Gastrocnemius medialis (tissue), 4 donors: ENCODE measurements around the gene OR10H1. TPM values are rescaled to one million over a fixed set of nuclear protein-coding genes. Genes with fewer than 3 reads are reported as not detected.
"Not testable (repeated sequence)": the region's sequence is repeated elsewhere in the genome, so short reads cannot be mapped to it uniquely, and the experiment has no call there.

Source experiments
- ATAC-seq, 2 donors: fragments of 150-250 bp; one replicate each; pipeline ENCODE4 v1.9.1; 2016
- DNase-seq, 2 donors: peaks; one replicate each; pipeline ENCODE4 v3.0.0-alpha.2; 2019
- H3K27ac ChIP-seq, 4 donors: fragments of 200-600 bp; sonication (generic); 1 replicate in 1 of 4; 2 replicates in 3 of 4; pipeline ENCODE4 v1.5.1; 2016 to 2018; ENCODE audit warnings: mild to moderate bottlenecking in 2 of 4, moderate library complexity in 1 of 4
- H3K27me3 ChIP-seq, 3 donors: fragments of 200-600 bp; sonication (generic) in 2 of 3; 1 replicate in 1 of 3; 2 replicates in 2 of 3; pipeline versions ENCODE4 v1.5.1 to v1.6.0; 2016 to 2019; ENCODE audit warnings: mild to moderate bottlenecking in 1 of 3, moderate library complexity in 1 of 3
- H3K36me3 ChIP-seq, 2 donors: fragments of 200-600 bp; sonication (generic) in 1 of 2; one replicate each; pipeline ENCODE4 v1.5.1; 2017 to 2018
- H3K4me1 ChIP-seq, 2 donors: fragments of 200-600 bp; sonication (generic) in 1 of 2; one replicate each; pipeline ENCODE4 v1.5.1; 2016 to 2017; ENCODE audit warnings: mild to moderate bottlenecking in 2 of 2
- H3K4me3 ChIP-seq, 4 donors: fragments of 200-600 bp; sonication (generic) in 3 of 4; 1 replicate in 1 of 4; 2 replicates in 3 of 4; pipeline ENCODE4 v1.5.1; 2016 to 2019; ENCODE audit warnings: mild to moderate bottlenecking in 2 of 4
- H3K9me3 ChIP-seq, 3 donors: fragments of 200-600 bp; sonication (generic) in 2 of 3; 1 replicate in 1 of 3; 2 replicates in 2 of 3; pipeline ENCODE4 v1.5.1; 2016 to 2019
- POLR2A ChIP-seq, 2 donors: fragments of 450-650 bp; IDR thresholded peaks; one replicate each; pipeline ENCODE4 v1.6.1; 2017; ENCODE audit warnings: antibody characterized with exemption in 2 of 2, mild to moderate bottlenecking in 2 of 2, moderate library complexity in 2 of 2
- in situ Hi-C, 4 donors: fragments of 200-750 bp; cut with MboI; loops; one replicate each; pipeline versions ENCODE4 v1.15.0 to v1.8.0; 2017; ENCODE audit warnings: low sequenced_read_pairs in 4 of 4
- intact Hi-C: fragments of 100-400 bp; cut with DNase I; formaldehyde crosslinking; loops from one replicate; pipeline ENCODE4 v1.15.1; 2023; ENCODE audit warnings: low total_unique reads
- total RNA-seq, 4 donors: library from RNA; depleted of rRNA; stranded (reverse); fragments of >200 nt; gene quantifications; one replicate each; pipeline versions ENCODE4 v1.1.0 to v1.2.3, GENCODE V29; 2016
- TF ChIP-seq, protein P1 (sequence below), 5 experiments: fragments of 450-650 bp in 3 of 5; fragments of 200-600 bp in 2 of 5; sonication (generic) in 2 of 5; IDR thresholded peaks in 4 of 5; conservative IDR thresholded peaks in 1 of 5; 1 replicate in 4 of 5; 2 replicates in 1 of 5; pipeline ENCODE4 v1.5.1; 2016 to 2019; ENCODE audit warnings: antibody characterized with exemption in 5 of 5, mild to moderate bottlenecking in 3 of 5, moderate library complexity in 3 of 5

Gene OR10H1
- total RNA-seq, 4 donors from 2014 or later = not detected

DNA sequence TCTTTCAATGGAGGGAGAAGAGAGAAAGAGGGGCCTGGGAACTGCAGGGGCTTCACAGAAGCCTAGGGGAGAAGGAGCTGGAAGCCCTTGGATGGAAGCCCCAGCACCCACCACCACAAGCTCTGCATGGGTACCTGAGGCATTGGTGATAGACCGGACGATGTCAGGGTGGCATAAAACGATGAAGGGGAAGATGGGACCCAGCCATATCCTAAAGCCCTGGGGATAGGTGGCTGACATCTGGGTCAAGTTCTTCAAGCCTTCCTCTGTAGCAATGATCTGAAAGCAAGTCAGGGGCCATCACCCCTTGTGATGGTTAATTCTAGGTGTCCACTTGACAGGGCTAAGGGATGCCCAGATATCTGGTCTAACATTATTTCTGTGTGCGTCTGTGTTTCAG is 39.2 kb downstream of the OR10H1 start:
- H3K27ac ChIP-seq = no peak overlapping the region
- no peak for TF ChIP-seq POLR2A (IDR thresholded peaks at IDR 0.05)
- TF ChIP-seq, protein P1, sequence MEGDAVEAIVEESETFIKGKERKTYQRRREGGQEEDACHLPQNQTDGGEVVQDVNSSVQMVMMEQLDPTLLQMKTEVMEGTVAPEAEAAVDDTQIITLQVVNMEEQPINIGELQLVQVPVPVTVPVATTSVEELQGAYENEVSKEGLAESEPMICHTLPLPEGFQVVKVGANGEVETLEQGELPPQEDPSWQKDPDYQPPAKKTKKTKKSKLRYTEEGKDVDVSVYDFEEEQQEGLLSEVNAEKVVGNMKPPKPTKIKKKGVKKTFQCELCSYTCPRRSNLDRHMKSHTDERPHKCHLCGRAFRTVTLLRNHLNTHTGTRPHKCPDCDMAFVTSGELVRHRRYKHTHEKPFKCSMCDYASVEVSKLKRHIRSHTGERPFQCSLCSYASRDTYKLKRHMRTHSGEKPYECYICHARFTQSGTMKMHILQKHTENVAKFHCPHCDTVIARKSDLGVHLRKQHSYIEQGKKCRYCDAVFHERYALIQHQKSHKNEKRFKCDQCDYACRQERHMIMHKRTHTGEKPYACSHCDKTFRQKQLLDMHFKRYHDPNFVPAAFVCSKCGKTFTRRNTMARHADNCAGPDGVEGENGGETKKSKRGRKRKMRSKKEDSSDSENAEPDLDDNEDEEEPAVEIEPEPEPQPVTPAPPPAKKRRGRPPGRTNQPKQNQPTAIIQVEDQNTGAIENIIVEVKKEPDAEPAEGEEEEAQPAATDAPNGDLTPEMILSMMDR (IDR thresholded peaks at IDR 0.05 in 4 of 5, conservative IDR thresholded peaks at IDR 0.05 in 1 of 5) = no peak
- no peaks in the 10 kb centered on the region for H3K27me3 ChIP-seq
- intact Hi-C loops = no loop called here
- in situ Hi-C loops = no loop called here
- peaks cover 0 to 9% of the 10 kb centered on the region in 2 donors for H3K4me1 ChIP-seq
- no peaks in the 10 kb centered on the region for H3K36me3 ChIP-seq
- ATAC-seq (no peak), DNase-seq (no peak)
- no peak overlapping the region for H3K4me3 ChIP-seq
- no peaks in the 10 kb centered on the region for H3K9me3 ChIP-seq

DNA sequence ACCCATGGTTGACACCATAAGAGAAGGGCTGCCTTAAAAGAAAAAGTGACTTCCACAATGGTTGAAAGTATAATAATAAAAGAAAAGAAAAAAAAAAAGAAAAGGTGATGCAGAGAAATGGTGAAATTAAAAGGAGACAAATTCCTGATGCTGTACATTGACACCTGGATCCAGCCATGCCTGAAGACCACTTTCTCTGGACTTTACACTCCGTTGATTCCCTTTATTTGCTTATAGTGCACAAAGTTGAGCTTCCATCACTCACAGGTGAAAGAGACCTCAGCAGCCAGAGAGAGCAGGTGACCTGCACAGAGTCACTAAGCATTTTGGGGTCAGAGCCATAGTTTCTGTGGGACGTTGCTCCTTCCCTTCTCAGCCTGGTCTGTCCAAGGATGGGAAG is 40.2 kb downstream of the OR10H1 start:
- DNase-seq (no peak), ATAC-seq (no peak)
- Histone ChIP-seq H3K27ac (no peak overlapping the region), H3K27me3 (no peaks in the 10 kb centered on the region), H3K4me1 (peaks cover 0 to 5% of the 10 kb centered on the region in 2 donors), H3K4me3 (no peak overlapping the region), H3K9me3 (no peaks in the 10 kb centered on the region), H3K36me3 (no peaks in the 10 kb centered on the region)
- intact Hi-C loops = no loop called here
- in situ Hi-C loops = no loop called here
- TF ChIP-seq, protein P1 (IDR thresholded peaks at IDR 0.05 in 4 of 5, conservative IDR thresholded peaks at IDR 0.05 in 1 of 5) = no peak
- no peak for TF ChIP-seq POLR2A (IDR thresholded peaks at IDR 0.05)

DNA sequence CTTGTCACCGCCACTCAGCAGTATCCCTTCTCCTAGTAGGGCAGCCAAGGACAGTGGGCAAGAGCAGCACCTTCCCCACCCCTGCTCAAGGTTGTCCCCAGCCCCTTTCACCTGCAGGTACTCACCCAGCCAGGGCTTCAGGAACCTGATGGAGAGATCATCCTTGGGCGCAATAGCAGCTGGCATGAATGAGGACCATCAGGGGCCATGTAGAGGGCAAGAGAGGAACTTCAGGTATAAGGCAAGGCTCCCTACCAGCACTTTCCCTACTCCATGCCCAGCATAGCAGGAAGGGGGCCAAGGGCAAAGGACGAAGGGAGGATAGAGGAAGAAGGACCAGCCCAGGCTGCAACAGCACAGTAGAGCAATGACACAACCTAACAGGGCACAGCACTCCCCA is 41.3 kb downstream of the OR10H1 start:
- ATAC-seq, in situ Hi-C loops, H3K27me3 ChIP-seq, H3K36me3 ChIP-seq, H3K4me1 ChIP-seq, H3K4me3 ChIP-seq, DNase-seq, H3K9me3 ChIP-seq, H3K27ac ChIP-seq, intact Hi-C loops: not testable (repeated sequence)

DNA sequence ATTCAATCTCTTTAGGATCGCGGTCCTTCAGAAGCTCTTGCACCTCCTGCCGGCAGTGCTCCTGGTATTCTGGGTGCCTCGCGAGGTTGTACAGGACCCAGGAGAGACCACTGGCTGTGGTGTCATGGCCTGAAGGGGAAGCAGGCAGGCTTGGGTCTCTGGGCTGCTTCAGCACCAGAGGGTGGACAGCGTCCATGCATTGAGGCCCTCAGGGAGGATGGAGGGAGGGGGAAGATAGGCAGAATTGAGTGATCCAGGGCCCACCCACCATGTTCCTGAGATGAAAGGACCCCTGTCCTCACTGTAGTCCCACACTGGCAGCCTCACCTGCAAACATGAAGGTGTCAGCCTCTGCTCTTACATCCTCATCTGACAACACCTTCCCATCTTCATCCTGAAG is 45.9 kb downstream of the OR10H1 start:
- no peak overlapping the region for H3K27ac ChIP-seq
- ATAC-seq (no peak), DNase-seq (no peak)
- no peaks in the 10 kb centered on the region for H3K4me1 ChIP-seq
- H3K9me3 ChIP-seq = no peaks in the 10 kb centered on the region
- TF ChIP-seq, protein P1 (IDR thresholded peaks at IDR 0.05 in 4 of 5, conservative IDR thresholded peaks at IDR 0.05 in 1 of 5) = no peak
- no peak for TF ChIP-seq POLR2A (IDR thresholded peaks at IDR 0.05)
- H3K27me3 ChIP-seq = no peaks in the 10 kb centered on the region
- no peaks in the 10 kb centered on the region for H3K36me3 ChIP-seq
- in situ Hi-C loops (no loop called here), intact Hi-C loops (no loop called here)
- no peak overlapping the region for H3K4me3 ChIP-seq

DNA sequence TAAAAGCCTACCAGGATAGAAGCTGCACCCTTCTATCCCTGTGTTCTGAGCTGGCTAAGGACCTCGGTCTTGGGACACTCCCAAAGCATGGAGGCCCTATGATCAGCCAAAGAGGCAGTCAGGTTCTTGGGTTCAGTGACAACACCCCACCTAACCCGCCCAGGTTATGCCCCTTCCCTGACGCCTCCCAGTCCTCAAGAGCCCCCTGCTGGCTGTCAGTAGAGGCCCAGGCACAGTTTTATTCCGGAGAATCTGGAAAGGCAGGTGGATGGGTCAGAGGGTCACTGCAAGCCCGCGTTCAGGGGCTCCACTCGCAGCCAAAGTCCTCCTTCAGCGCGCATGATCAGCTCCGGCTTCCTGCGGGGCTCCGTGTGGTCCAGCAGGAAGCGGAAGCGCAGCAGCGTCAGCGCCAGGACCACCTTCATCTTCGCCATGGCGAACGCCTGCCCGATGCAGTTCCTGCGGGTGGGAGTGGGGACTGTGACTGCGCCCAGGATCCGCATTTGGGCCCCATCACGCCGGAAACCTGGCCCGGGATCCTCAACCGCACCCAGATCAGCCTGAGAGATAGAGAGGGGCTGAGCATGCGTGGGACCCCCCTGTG is 55.4 kb downstream of the OR10H1 start:
- intact Hi-C loops = no loop called here
- Histone ChIP-seq H3K4me3 (no peak overlapping the region), H3K4me1 (no peaks in the 10 kb centered on the region), H3K36me3 (no peaks in the 10 kb centered on the region), H3K9me3 (no peaks in the 10 kb centered on the region), H3K27ac (no peak overlapping the region), H3K27me3 (no peaks in the 10 kb centered on the region)
- DNase-seq (no peak), ATAC-seq (no peak)
- no peak for TF ChIP-seq POLR2A (IDR thresholded peaks at IDR 0.05)
- TF ChIP-seq, protein P1 (IDR thresholded peaks at IDR 0.05 in 4 of 5, conservative IDR thresholded peaks at IDR 0.05 in 1 of 5) = no peak
- in situ Hi-C loops = no loop called here
